Epithelial cell of esophagus (primary cell): ENCODE data around the gene VOPP1.

Source experiments
- DNase-seq: peaks from one replicate; pipeline ENCODE4 v3.0.0; 2010; ENCODE audit warnings: low read depth
- H3K4me3 ChIP-seq: 2 replicates; pipeline ENCODE4 v1.5.1; 2011; ENCODE audit warnings: mild to moderate bottlenecking, low read length, control low read depth
- CTCF ChIP-seq: IDR thresholded peaks from 2 replicates; pipeline ENCODE4 v1.5.1; 2011; ENCODE audit warnings: low read depth, mild to moderate bottlenecking, low read length, control low read depth, inconsistent platforms; ENCODE audit not compliant: insufficient read depth; ENCODE audit errors: missing control alignments

Gene VOPP1

GRCh38 chr7:55574051-55574717, 1.9 kb upstream of the VOPP1 start:
- no peak for TF ChIP-seq CTCF
- peak; percentile 78 for DNase-seq
- H3K4me3 ChIP-seq, result no peak overlapping the region

- peak; percentile 52 for DNase-seq
- no peak overlapping the region for H3K4me3 ChIP-seq
- TF ChIP-seq CTCF, result no peak
Measured at GRCh38 chr7:55573234-55573900, 1.1 kb upstream of the VOPP1 start.

GRCh38 chr7:55571511-55572377, 558 bp downstream of the VOPP1 start:
- peak; percentile 54 for DNase-seq
- H3K4me3 ChIP-seq, result peak overlapping the region; percentile 67
- TF ChIP-seq CTCF, result no peak

- DNase-seq, result peak; percentile 80
- peak overlapping the region; percentile 67 for H3K4me3 ChIP-seq
- TF ChIP-seq CTCF, result no peak
Measured at GRCh38 chr7:55570939-55571338, 1.4 kb downstream of the VOPP1 start.

- DNase-seq, result no peak
- no peak overlapping the region for H3K4me3 ChIP-seq
- no peak for TF ChIP-seq CTCF
Measured at GRCh38 chr7:55570218-55570873, 2.0 kb downstream of the VOPP1 start.

- no peak for TF ChIP-seq CTCF
- no peak for DNase-seq
- no peak overlapping the region for H3K4me3 ChIP-seq
Measured at GRCh38 chr7:55569797-55570196, 2.5 kb downstream of the VOPP1 start.
